ENCODE data around the gene ATL3.

DNA sequence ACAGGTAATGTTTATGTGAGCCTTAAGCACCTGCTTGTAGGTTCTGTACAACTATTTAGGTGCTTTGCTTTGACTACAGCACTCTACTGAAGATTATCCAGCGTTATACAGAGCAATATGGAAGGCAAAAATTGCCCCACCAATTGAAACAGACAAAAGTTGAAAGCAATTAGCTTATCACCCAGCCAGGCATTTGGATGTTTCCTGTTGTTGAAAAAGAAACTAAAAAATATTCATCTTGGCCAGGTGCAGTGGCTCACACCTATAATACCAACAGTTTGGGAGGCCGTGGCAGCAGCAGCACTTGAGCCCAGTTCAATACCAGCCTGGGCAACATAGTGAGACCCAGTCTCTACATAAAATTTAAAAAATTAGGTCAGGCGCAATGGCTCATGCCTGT, 18.5 kb downstream of the ATL3 start:
- TF ChIP-seq, protein P1, sequence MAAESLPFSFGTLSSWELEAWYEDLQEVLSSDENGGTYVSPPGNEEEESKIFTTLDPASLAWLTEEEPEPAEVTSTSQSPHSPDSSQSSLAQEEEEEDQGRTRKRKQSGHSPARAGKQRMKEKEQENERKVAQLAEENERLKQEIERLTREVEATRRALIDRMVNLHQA (CRISPR knock-in tag; IDR thresholded peaks at IDR 0.05) = no peak
- TF ChIP-seq, protein P2, sequence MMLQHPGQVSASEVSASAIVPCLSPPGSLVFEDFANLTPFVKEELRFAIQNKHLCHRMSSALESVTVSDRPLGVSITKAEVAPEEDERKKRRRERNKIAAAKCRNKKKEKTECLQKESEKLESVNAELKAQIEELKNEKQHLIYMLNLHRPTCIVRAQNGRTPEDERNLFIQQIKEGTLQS (CRISPR knock-in tag; IDR thresholded peaks at IDR 0.05) = no peak
- TF ChIP-seq, protein P3, sequence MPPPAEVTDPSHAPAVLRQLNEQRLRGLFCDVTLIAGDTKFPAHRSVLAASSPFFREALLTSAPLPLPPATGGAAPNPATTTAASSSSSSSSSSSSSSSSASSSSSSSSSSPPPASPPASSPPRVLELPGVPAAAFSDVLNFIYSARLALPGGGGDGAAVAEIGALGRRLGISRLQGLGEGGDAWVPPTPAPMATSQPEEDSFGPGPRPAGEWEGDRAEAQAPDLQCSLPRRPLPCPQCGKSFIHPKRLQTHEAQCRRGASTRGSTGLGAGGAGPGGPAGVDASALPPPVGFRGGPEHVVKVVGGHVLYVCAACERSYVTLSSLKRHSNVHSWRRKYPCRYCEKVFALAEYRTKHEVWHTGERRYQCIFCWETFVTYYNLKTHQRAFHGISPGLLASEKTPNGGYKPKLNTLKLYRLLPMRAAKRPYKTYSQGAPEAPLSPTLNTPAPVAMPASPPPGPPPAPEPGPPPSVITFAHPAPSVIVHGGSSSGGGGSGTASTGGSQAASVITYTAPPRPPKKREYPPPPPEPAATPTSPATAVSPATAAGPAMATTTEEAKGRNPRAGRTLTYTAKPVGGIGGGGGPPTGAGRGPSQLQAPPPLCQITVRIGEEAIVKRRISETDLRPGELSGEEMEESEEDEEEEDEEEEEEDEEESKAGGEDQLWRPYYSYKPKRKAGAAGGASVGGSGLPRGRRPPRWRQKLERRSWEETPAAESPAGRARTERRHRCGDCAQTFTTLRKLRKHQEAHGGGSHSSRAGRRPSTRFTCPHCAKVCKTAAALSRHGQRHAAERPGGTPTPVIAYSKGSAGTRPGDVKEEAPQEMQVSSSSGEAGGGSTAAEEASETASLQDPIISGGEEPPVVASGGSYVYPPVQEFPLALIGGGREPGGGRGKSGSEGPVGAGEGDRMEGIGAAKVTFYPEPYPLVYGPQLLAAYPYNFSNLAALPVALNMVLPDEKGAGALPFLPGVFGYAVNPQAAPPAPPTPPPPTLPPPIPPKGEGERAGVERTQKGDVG (CRISPR knock-in tag; IDR thresholded peaks at IDR 0.05; ENCODE audit: borderline replicate concordance) = no peak
- TF ChIP-seq, protein P4, sequence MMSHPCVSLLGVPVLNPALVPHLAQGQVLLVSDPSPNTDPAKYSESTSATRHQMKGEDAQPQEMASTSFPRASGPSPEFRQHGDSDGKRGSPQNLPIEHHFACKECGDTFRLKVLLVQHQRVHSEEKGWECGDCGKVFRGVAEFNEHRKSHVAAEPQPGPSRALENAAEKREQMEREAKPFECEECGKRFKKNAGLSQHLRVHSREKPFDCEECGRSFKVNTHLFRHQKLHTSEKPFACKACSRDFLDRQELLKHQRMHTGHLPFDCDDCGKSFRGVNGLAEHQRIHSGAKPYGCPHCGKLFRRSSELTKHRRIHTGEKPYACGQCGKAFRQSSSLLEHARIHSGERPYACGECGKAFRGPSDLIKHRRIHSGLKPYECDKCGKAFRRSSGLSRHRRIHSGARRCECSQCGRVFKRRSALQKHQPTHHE (CRISPR knock-in tag; IDR thresholded peaks at IDR 0.05; ENCODE audit: borderline replicate concordance) = no peak
- TF ChIP-seq KAT2B (IDR thresholded peaks at IDR 0.05; ENCODE audit: borderline replicate concordance, low read depth, low read length) = no peak

Measured in HepG2 (cell line).